HG02870 (cell line): Measurements from ENCODE around the gene FBXL7.

Source experiments
- ATAC-seq: cut with Tn5 transposase; IDR thresholded peaks from one replicate; pipeline ENCODE4 v1.9.1; 2021; ENCODE audit warnings: mild to moderate bottlenecking, moderate library complexity; ENCODE audit not compliant: unreplicated experiment

FBXL7 gene

GRCh38 chr5:15538516-15538915 lies 38.5 kb downstream of the FBXL7 start:
- no peak for ATAC-seq

- no peak for ATAC-seq
Measured at GRCh38 chr5:15539951-15540350, 40.0 kb downstream of the FBXL7 start.

GRCh38 chr5:15544039-15544438 lies 44.1 kb downstream of the FBXL7 start:
- ATAC-seq, result no peak

GRCh38 chr5:15545082-15545481 lies 45.1 kb downstream of the FBXL7 start:
- ATAC-seq, result no peak

GRCh38 chr5:15547261-15547839 lies 47.4 kb downstream of the FBXL7 start:
- no peak for ATAC-seq

GRCh38 chr5:15549961-15550360 lies 50.0 kb downstream of the FBXL7 start:
- no peak for ATAC-seq

- ATAC-seq, result no peak
Measured at GRCh38 chr5:15550502-15551112, 50.6 kb downstream of the FBXL7 start.

- no peak for ATAC-seq
Measured at GRCh38 chr5:15551113-15551504, 51.1 kb downstream of the FBXL7 start.

- ATAC-seq, result no peak
Measured at GRCh38 chr5:15554542-15554941, 54.6 kb downstream of the FBXL7 start.

GRCh38 chr5:15555176-15555575 lies 55.2 kb downstream of the FBXL7 start:
- ATAC-seq, result no peak

GRCh38 chr5:15558240-15558639 lies 58.3 kb downstream of the FBXL7 start:
- ATAC-seq, result no peak

GRCh38 chr5:15558681-15559080 lies 58.7 kb downstream of the FBXL7 start:
- ATAC-seq, result no peak

GRCh38 chr5:15560421-15560820 lies 60.4 kb downstream of the FBXL7 start:
- ATAC-seq, result no peak

- no peak for ATAC-seq
Measured at GRCh38 chr5:15564523-15564922, 64.5 kb downstream of the FBXL7 start.

GRCh38 chr5:15564957-15565356 lies 65.0 kb downstream of the FBXL7 start:
- no peak for ATAC-seq

- no peak for ATAC-seq
Measured at GRCh38 chr5:15566306-15566705, 66.3 kb downstream of the FBXL7 start.

- no peak for ATAC-seq
Measured at GRCh38 chr5:15566789-15567188, 66.8 kb downstream of the FBXL7 start.

GRCh38 chr5:15570491-15570890 lies 70.5 kb downstream of the FBXL7 start:
- ATAC-seq, result no peak

- ATAC-seq, result no peak
Measured at GRCh38 chr5:15571081-15571480, 71.1 kb downstream of the FBXL7 start.

- no peak for ATAC-seq
Measured at GRCh38 chr5:15571618-15572017, 71.6 kb downstream of the FBXL7 start.

- no peak for ATAC-seq
Measured at GRCh38 chr5:15573590-15573989, 73.6 kb downstream of the FBXL7 start.

- no peak for ATAC-seq
Measured at GRCh38 chr5:15574128-15574527, 74.1 kb downstream of the FBXL7 start.

- ATAC-seq, result no peak
Measured at GRCh38 chr5:15574806-15575325, 74.9 kb downstream of the FBXL7 start.
